OCI-LY7 (cell line): Measurements from ENCODE around the gene ANKRD52. TPM values are rescaled to one million over a fixed set of nuclear protein-coding genes. Genes with fewer than 3 reads are reported as not detected.
A peak's percentile ranks its signal among the peaks of the same experiment; 100 is the strongest.

Experiments used
- BruUV-seq: library from RNA; stranded (reverse); fragments of 400-500 nt; replicated peaks from 2 replicates; lab custom pipeline; 2021; lab: Mats Ljungman, UMichigan
- CTCF ChIA-PET: fragments of 300-600 bp; sonication (Branson Sonifier 250); formaldehyde crosslinking; loops from one replicate; lab custom pipeline; 2022; ENCODE audit warnings: antibody characterized with exemption; ENCODE audit not compliant: unreplicated experiment; lab: Charles Lee
- POLR2A ChIA-PET: fragments of 300-600 bp; sonication (Branson Sonifier 250); formaldehyde crosslinking; loops from one replicate; lab custom pipeline; 2022; ENCODE audit warnings: antibody characterized with exemption; lab: Charles Lee
- DNase-seq: peaks from one replicate; pipeline ENCODE4 v3.0.0-alpha.2; 2015; ENCODE audit warnings: low spot score
- H2AFZ ChIP-seq: fragments of 200-600 bp; sonication (generic), shearing (Covaris generic); 2 replicates; pipeline ENCODE4 v1.6.1; 2014; ENCODE audit warnings: mild to moderate bottlenecking, antibody characterized with exemption, low read length, moderate library complexity
- H3K27ac ChIP-seq: fragments of 200-600 bp; sonication (generic); 2 replicates; pipeline ENCODE4 v1.5.1; 2014; ENCODE audit warnings: mixed run types, low read depth, mild to moderate bottlenecking, moderate library complexity, low read length, inconsistent platforms; ENCODE audit not compliant: poor library complexity, severe bottlenecking
- H3K36me3 ChIP-seq: fragments of 200-600 bp; sonication (generic); 2 replicates; pipeline ENCODE4 v1.6.1; 2014; ENCODE audit warnings: mild to moderate bottlenecking, antibody characterized with exemption, low read length, moderate library complexity, mixed read lengths; ENCODE audit not compliant: insufficient read depth
- H3K4me1 ChIP-seq: fragments of 200-600 bp; sonication (generic); 2 replicates; pipeline ENCODE4 v1.5.1; 2014; ENCODE audit warnings: mild to moderate bottlenecking, low read length; ENCODE audit not compliant: insufficient read depth, poor library complexity, severe bottlenecking
- H3K4me2 ChIP-seq: fragments of 200-600 bp; sonication (generic); 2 replicates; pipeline ENCODE4 v1.6.1; 2014; ENCODE audit warnings: mild to moderate bottlenecking, low read length
- H3K4me3 ChIP-seq: fragments of 200-600 bp; sonication (generic); 2 replicates; pipeline ENCODE4 v1.5.1; 2014; ENCODE audit warnings: mild to moderate bottlenecking, low read depth, low read length; ENCODE audit not compliant: poor library complexity, severe bottlenecking
- H3K79me2 ChIP-seq: fragments of 200-600 bp; sonication (generic); 2 replicates; pipeline ENCODE4 v1.6.1; 2016; ENCODE audit warnings: low read depth, mild to moderate bottlenecking, low read length, moderate library complexity, mixed read lengths; ENCODE audit not compliant: insufficient read depth
- H3K9me2 ChIP-seq: fragments of 200-600 bp; sonication (generic); 2 replicates; pipeline ENCODE4 v1.6.1; 2016; ENCODE audit warnings: mild to moderate bottlenecking, low read length, mixed read lengths; ENCODE audit not compliant: insufficient read depth
- H3K9me3 ChIP-seq: fragments of 200-600 bp; sonication (generic); 2 replicates; pipeline ENCODE4 v1.6.1; 2014; ENCODE audit warnings: mild to moderate bottlenecking, mixed run types, low read length, mixed read lengths
- H4K20me1 ChIP-seq: fragments of 200-600 bp; sonication (generic); 2 replicates; pipeline ENCODE4 v1.6.1; 2014; ENCODE audit warnings: mild to moderate bottlenecking, antibody characterized with exemption, low read length, moderate library complexity, mixed read lengths; ENCODE audit not compliant: insufficient read depth
- EZH2phosphoT487 ChIP-seq: fragments of 200-600 bp; sonication (generic); IDR thresholded peaks from 2 replicates; pipeline ENCODE4 v1.6.1; 2018; ENCODE audit warnings: low read depth, borderline replicate concordance, mild to moderate bottlenecking, mixed run types, antibody characterized with exemption, low read length, moderate library complexity, mixed read lengths
- intact Hi-C: fragments of 100-400 bp; cut with micrococcal nuclease; formaldehyde crosslinking; loops from one replicate; pipeline ENCODE4 v1.10.0; 2022; ENCODE audit not compliant: unreplicated experiment
- total RNA-seq, 2 experiments: library from RNA; depleted of rRNA in 1 of 2; stranded (reverse); fragments of >200 nt in 1 of 2; shearing (Covaris generic) in 1 of 2; gene quantifications; 2 replicates each; pipeline ENCODE4 v1.2.3, GENCODE V29; 2014 to 2022
- TF ChIP-seq, protein P1 (sequence below): fragments of 200-600 bp; sonication (generic); conservative IDR thresholded peaks from 2 replicates; pipeline ENCODE4 v1.5.1; 2014; ENCODE audit warnings: mild to moderate bottlenecking, antibody characterized with exemption, low read length, moderate library complexity, mixed read lengths

ANKRD52 gene
- total RNA-seq, 2 experiments from 2014 or later: 11.7 to 35.0 TPM

DNA sequence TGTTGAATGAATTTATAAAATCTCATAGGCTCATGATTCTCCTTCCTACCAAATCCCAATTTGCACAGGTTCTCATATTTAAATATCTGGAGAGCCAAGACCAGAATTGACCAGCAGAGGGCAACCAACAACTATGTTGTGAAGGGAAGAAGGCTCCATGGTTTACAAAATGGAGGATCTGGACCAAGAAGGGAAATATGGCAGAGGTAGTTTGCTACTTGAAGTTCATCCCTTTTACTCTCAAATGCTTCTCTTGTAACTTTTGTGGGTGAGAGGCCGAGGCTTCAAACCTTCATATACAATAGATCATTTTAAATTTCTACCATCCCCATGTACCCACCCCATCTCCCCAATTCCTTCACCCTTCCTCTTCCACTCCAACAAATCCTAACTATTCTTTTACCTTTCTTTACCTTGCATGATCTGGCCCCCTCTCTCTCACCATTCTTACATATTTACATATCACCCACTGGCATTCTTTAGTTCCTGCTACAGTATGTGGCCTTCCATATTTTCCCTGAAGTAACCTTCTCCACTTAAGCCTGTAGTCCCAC lies 65.1 kb downstream of the ANKRD52 start:
- 0 out of 2 replicates have a peak, but pooled peaks cover 2% of the 10 kb centered on the region for H4K20me1 ChIP-seq
- TF ChIP-seq, protein P1, sequence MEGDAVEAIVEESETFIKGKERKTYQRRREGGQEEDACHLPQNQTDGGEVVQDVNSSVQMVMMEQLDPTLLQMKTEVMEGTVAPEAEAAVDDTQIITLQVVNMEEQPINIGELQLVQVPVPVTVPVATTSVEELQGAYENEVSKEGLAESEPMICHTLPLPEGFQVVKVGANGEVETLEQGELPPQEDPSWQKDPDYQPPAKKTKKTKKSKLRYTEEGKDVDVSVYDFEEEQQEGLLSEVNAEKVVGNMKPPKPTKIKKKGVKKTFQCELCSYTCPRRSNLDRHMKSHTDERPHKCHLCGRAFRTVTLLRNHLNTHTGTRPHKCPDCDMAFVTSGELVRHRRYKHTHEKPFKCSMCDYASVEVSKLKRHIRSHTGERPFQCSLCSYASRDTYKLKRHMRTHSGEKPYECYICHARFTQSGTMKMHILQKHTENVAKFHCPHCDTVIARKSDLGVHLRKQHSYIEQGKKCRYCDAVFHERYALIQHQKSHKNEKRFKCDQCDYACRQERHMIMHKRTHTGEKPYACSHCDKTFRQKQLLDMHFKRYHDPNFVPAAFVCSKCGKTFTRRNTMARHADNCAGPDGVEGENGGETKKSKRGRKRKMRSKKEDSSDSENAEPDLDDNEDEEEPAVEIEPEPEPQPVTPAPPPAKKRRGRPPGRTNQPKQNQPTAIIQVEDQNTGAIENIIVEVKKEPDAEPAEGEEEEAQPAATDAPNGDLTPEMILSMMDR: peak; percentile 99
- no peak for TF ChIP-seq EZH2phosphoT487
- intact Hi-C loops: loop anchor here (1.0 to 2.0 kb wide), 5 partner anchors 31 to 308 kb away; partner anchors contain the start of genes ANKRD52, CS and NABP2
- H2AFZ ChIP-seq: peak overlapping the region; percentile 84
- peaks cover 9% of the 10 kb centered on the region for H3K79me2 ChIP-seq
- TSS peak; percentile 60 for BruUV-seq
- H3K9me2 ChIP-seq: no peaks in the 10 kb centered on the region
- DNase-seq: peak; percentile 94
- peak overlapping the region; percentile 7; the same call in 1 of the 2 replicates for H3K4me2 ChIP-seq
- no peak overlapping the region for H3K4me3 ChIP-seq
- no peaks in the 10 kb centered on the region for H3K36me3 ChIP-seq
- ChIA-PET POLR2A (interaction anchor here (0.7 to 2.4 kb wide), 2 partner anchors 19 to 29 kb away, joined by 3 to 19 read pairs; partner anchors contain the start of gene RNF41), CTCF (interaction anchor here (0.6 kb wide), 2 partner anchors 29 to 73 kb away, joined by 3 to 7 read pairs; partner anchors contain the start of gene RNF41)
- no peaks in the 10 kb centered on the region for H3K9me3 ChIP-seq
- H3K27ac ChIP-seq: no peak overlapping the region
- peaks cover 24% of the 10 kb centered on the region for H3K4me1 ChIP-seq

DNA sequence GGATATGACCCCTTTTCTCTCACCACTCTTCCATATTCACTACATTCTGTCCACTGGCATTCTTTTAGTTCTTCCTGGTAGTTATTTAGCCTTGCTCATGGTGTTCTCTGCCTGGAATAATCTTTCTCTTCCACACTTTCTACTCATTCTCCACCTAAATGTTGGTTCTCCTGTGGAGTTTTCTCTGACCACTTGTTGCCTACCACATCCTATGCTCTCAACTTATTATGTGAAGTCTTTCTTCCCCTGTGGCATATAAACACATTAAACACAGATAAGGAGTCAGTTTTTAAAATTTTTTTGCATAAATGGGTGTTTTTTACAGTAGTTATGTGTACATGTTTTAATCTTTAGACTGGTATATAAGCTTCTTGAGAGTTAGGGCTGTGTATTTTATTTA lies 65.6 kb downstream of the ANKRD52 start:
- no peak for DNase-seq
- CTCF ChIA-PET: interaction anchor here (0.6 to 1.5 kb wide), 3 partner anchors 29 to 73 kb away, joined by 3 to 7 read pairs (median 3); partner anchors contain the start of gene RNF41
- H4K20me1 ChIP-seq: 0 out of 2 replicates have a peak, but pooled peaks cover 4% of the 10 kb centered on the region
- H3K27ac ChIP-seq: no peak overlapping the region
- no peaks in the 10 kb centered on the region for H3K9me2 ChIP-seq
- H3K4me3 ChIP-seq: no peak overlapping the region
- no TSS peak for BruUV-seq
- intact Hi-C loops: loop anchor here (2.0 kb wide), 2 partner anchors 108 to 308 kb away; partner anchors contain the start of gene CS
- no peaks in the 10 kb centered on the region for H3K36me3 ChIP-seq
- H3K79me2 ChIP-seq: peaks cover 14% of the 10 kb centered on the region
- POLR2A ChIA-PET: interaction anchor here (2.4 kb wide), 1 partner anchor 29 kb away, joined by 19 read pairs; the partner anchor contains the start of gene RNF41
- peak overlapping the region; percentile 84 for H2AFZ ChIP-seq
- 0 out of 2 replicates have a peak overlapping the region, but pooled peaks have one; percentile 7 for H3K4me2 ChIP-seq
- peaks cover 29% of the 10 kb centered on the region for H3K4me1 ChIP-seq
- TF ChIP-seq, protein P1: no peak
- TF ChIP-seq EZH2phosphoT487: no peak
- no peaks in the 10 kb centered on the region for H3K9me3 ChIP-seq
